ENCODE data around the gene FOXP1. TPM values are rescaled to one million over a fixed set of nuclear protein-coding genes. Genes with fewer than 3 reads are reported as not detected.

The FOXP1 gene
- total RNA-seq, 1 donor from 2014 or later = 113 TPM

- Mint-ChIP-seq H3K27ac (no peak overlapping the region), H3K36me3 (peaks cover 56% of the 10 kb centered on the region), H3K4me1 (ENCODE audit: unreplicated experiment) (peaks cover 29% of the 10 kb centered on the region)
Observed at GRCh38 chr3:71031181-71031580, 552.3 kb downstream of the FOXP1 start.

GRCh38 chr3:71030748-71031147 lies 552.8 kb downstream of the FOXP1 start:
- no peak overlapping the region for H3K4me3 Mint-ChIP-seq
- peaks cover 52% of the 10 kb centered on the region for H3K36me3 Mint-ChIP-seq
- no peaks in the 10 kb centered on the region for H3K9me3 Mint-ChIP-seq
- no peaks in the 10 kb centered on the region for H3K27me3 Mint-ChIP-seq
- H3K27ac Mint-ChIP-seq = no peak overlapping the region
- peaks cover 28% of the 10 kb centered on the region for H3K4me1 Mint-ChIP-seq (ENCODE audit: unreplicated experiment)
- DNase-seq (ENCODE audit: extremely low spot score, unreplicated experiment) = no peak
- TF ChIP-seq CTCF (conservative IDR thresholded peaks at IDR 0.05) = no peak

More at GRCh38 chr3:71031181-71031580, 552.3 kb downstream of the FOXP1 start:
- no peaks in the 10 kb centered on the region for H3K9me3 Mint-ChIP-seq
- no peak for DNase-seq (ENCODE audit: extremely low spot score, unreplicated experiment)
- H3K4me3 Mint-ChIP-seq = no peak overlapping the region
- TF ChIP-seq CTCF (conservative IDR thresholded peaks at IDR 0.05) = no peak
- H3K27me3 Mint-ChIP-seq = no peaks in the 10 kb centered on the region

GRCh38 chr3:71029770-71030169 lies 553.8 kb downstream of the FOXP1 start:
- no peak for DNase-seq (ENCODE audit: extremely low spot score, unreplicated experiment)
- Mint-ChIP-seq H3K36me3 (peaks cover 48% of the 10 kb centered on the region), H3K9me3 (no peaks in the 10 kb centered on the region), H3K4me3 (no peak overlapping the region), H3K27me3 (no peaks in the 10 kb centered on the region), H3K27ac (no peak overlapping the region), H3K4me1 (ENCODE audit: unreplicated experiment) (peaks cover 31% of the 10 kb centered on the region)
- TF ChIP-seq CTCF (conservative IDR thresholded peaks at IDR 0.05) = no peak

GRCh38 chr3:71028802-71029201 lies 554.7 kb downstream of the FOXP1 start:
- Mint-ChIP-seq H3K4me3 (no peak overlapping the region), H3K27me3 (no peaks in the 10 kb centered on the region), H3K36me3 (peaks cover 51% of the 10 kb centered on the region), H3K27ac (no peak overlapping the region), H3K9me3 (no peaks in the 10 kb centered on the region), H3K4me1 (ENCODE audit: unreplicated experiment) (peaks cover 33% of the 10 kb centered on the region)
- no peak for DNase-seq (ENCODE audit: extremely low spot score, unreplicated experiment)
- TF ChIP-seq CTCF (conservative IDR thresholded peaks at IDR 0.05) = no peak

- Mint-ChIP-seq H3K36me3 (peaks cover 54% of the 10 kb centered on the region), H3K27ac (no peak overlapping the region), H3K4me1 (ENCODE audit: unreplicated experiment) (peaks cover 35% of the 10 kb centered on the region), H3K9me3 (no peaks in the 10 kb centered on the region), H3K4me3 (no peak overlapping the region), H3K27me3 (no peaks in the 10 kb centered on the region)
- DNase-seq (ENCODE audit: extremely low spot score, unreplicated experiment) = no peak
- no peak for TF ChIP-seq CTCF (conservative IDR thresholded peaks at IDR 0.05)
Observed at GRCh38 chr3:71028184-71028583, 555.3 kb downstream of the FOXP1 start.

Measured in type B pancreatic cell (in vitro differentiated cells).